BJ (cell line): ENCODE measurements around the gene OXA1L. TPM values are rescaled to one million over a fixed set of nuclear protein-coding genes. Genes with fewer than 3 reads are reported as not detected.
"Not testable (repeated sequence)": the region's sequence is repeated elsewhere in the genome, so short reads cannot be mapped to it uniquely, and the experiment has no call there.

Experiments used
- CTCF ChIA-PET: fragments of 350-600 bp; formaldehyde crosslinking; extraction: SDS; loops from one replicate; lab custom pipeline; 2021; ENCODE audit warnings: antibody characterized with exemption, inconsistent platforms; lab: Yijun Ruan, JAX
- POLR2A ChIA-PET: fragments of 300-600 bp; sonication (Branson Sonifier 250); formaldehyde crosslinking; extraction: SDS; loops from one replicate; lab custom pipeline; 2021; ENCODE audit warnings: antibody characterized with exemption; lab: Charles Lee
- DNase-seq: peaks from one replicate; pipeline ENCODE4 v3.0.0-alpha.2; 2011; ENCODE audit warnings: low read depth
- H3K27me3 ChIP-seq: 2 replicates; pipeline ENCODE4 v1.6.0; 2011; ENCODE audit warnings: low read length; ENCODE audit not compliant: control insufficient read depth, insufficient read depth
- H3K36me3 ChIP-seq: 2 replicates; pipeline ENCODE4 v1.5.1; 2011; ENCODE audit warnings: low read length; ENCODE audit not compliant: control insufficient read depth, insufficient read depth
- H3K4me3 ChIP-seq: 2 replicates; pipeline ENCODE4 v1.5.1; 2011; ENCODE audit warnings: low read depth, mild to moderate bottlenecking, control low read depth, low read length
- CTCF ChIP-seq: IDR thresholded peaks from 2 replicates; pipeline ENCODE4 v1.5.1; 2011; ENCODE audit warnings: low read depth, mild to moderate bottlenecking, control low read depth, inconsistent platforms, low read length, moderate library complexity; ENCODE audit not compliant: insufficient read depth
- polyA plus RNA-seq: library from polyadenylated mRNA; depleted of rRNA; stranded (reverse); fragments of >200 nt; gene quantifications from 2 replicates; pipeline ENCODE4 v1.2.3, GENCODE V29; 2011

OXA1L gene
- polyA plus RNA-seq, 1 experiment = 191 TPM

GRCh38 chr14:22792158-22792557 is 25.7 kb downstream of the OXA1L start:
- no peak for DNase-seq
- H3K4me3 ChIP-seq = no peak overlapping the region
- no peak for TF ChIP-seq CTCF
- POLR2A ChIA-PET = no interaction called here
- CTCF ChIA-PET = interaction anchor here (1.5 kb wide), 1 partner anchor 11 kb away, joined by 3 read pairs; no protein-coding TSS in a partner anchor
- no peaks in the 10 kb centered on the region; the same call in none of the 2 replicates for H3K27me3 ChIP-seq
- no peaks in the 10 kb centered on the region for H3K36me3 ChIP-seq

DNA sequence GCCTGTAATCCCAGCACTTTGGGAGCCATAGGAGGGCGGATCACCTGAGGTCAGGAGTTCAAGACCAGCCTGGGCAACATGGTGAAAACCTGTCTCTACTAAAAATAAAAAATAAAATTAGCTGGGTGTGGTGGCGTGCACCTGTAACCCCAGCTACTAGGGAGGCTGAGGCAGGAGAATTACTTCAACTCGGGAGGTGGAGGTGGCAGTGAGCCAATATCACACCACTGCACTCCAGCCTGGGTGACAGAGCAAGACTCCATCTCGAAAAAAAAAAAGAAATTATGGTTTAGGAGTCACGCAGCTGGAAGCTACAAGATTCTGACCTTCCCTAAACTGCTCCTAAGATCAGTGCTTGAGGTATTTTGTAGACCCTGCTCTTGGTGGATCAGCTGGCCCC is 27.1 kb downstream of the OXA1L start:
- CTCF ChIA-PET, DNase-seq, H3K4me3 ChIP-seq, H3K36me3 ChIP-seq, H3K27me3 ChIP-seq, POLR2A ChIA-PET: not testable (repeated sequence)

GRCh38 chr14:22793976-22794375 is 27.5 kb downstream of the OXA1L start:
- peaks cover 5% of the 10 kb centered on the region for H3K27me3 ChIP-seq
- DNase-seq = no peak
- H3K4me3 ChIP-seq = no peak overlapping the region
- POLR2A ChIA-PET = no interaction called here
- TF ChIP-seq CTCF = no peak
- no peaks in the 10 kb centered on the region for H3K36me3 ChIP-seq
- CTCF ChIA-PET = no interaction called here

DNA sequence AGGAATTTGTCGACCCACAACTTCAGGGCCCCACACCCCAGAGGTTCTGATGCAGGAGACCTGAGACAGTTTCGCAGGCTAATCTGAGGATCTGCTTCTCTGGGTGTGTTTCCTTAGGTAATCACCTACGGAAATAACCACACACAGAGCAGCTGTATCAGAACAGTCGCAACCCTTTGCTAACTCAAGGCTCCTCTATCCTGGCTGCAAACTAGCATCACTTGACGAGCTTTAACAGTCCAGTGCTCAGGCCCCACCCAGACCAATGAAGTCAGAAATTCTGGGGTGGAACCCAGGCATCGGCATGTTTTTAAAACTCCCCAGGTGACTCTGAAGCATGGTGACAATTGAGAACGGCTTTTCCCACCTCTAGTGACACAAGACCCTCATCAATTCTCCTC is 28.1 kb downstream of the OXA1L start:
- TF ChIP-seq CTCF = no peak
- Histone ChIP-seq H3K4me3 (no peak overlapping the region), H3K36me3 (no peaks in the 10 kb centered on the region), H3K27me3 (peaks cover 5% of the 10 kb centered on the region)
- CTCF ChIA-PET = no interaction called here
- POLR2A ChIA-PET = no interaction called here
- DNase-seq = no peak

DNA sequence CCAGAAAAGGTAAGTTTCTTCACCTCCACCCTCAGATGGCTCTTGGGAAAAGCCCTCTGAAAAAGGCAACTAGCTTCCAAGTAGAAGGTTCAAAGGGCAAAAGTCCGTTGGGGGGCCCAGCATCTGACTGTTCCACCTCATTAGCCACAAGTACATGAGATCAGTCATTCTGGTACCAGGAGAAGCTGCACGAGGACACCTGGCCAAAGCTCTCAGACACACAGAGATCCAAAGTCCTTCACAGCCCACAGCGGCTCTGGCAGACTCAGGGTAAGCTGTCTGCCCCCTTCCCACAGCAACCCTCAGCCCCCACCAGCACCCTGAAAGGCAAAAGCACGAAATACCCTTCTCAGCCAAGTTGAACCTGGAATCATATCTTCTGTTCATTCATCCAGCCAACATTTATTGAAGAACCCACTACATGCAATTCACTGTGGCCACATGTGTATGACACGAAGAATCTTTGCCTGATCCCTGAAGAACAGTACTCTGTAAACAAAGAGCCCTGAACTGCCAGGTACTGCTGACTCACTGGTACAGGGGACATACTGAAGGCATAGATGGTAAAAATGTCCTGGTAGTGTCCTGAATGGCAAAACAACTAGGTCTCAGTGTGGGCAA is 29.7 kb downstream of the OXA1L start:
- peaks cover 5% of the 10 kb centered on the region for H3K27me3 ChIP-seq
- CTCF ChIA-PET = no interaction called here

More for the DNA sequence above, 29.7 kb downstream of the OXA1L start:
- Histone ChIP-seq H3K4me3 (no peak overlapping the region), H3K36me3 (no peaks in the 10 kb centered on the region)
- no peak for DNase-seq
- TF ChIP-seq CTCF = no peak
- POLR2A ChIA-PET = no interaction called here
